ENCODE results near the gene ARAP1.

ARAP1 gene

DNA sequence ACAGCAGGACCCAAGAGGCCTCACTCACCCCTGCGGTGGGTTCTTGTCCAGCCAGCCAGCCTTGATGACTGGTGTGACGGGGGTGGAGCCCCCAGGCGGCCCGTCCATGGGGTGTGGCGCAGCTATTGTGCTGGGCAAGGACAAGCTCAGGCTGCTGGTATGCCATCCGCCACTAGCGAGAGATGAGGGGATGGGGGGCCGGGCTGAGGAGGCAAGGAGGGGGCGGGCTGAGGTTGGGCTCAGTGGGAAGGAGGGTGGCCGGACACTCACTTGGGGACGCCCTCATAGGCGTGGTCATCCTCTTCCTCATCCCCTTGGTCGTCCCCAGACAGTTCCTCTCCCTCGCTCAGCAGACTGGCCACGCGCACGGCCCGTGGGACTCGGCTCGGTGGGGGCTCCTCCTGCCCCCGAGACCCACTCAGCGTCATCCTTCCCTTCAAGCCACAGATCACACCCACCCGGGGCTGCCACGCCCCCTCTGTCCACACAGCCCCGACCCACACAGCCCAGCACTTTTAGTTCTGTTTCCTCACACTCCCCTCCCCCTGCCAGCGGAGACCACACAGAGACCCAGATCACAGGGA is 39.9 kb downstream of the ARAP1 start:
- H3K4me3 ChIP-seq (ENCODE audit: control insufficient read depth, low read depth, low read length): no peak overlapping the region

DNA sequence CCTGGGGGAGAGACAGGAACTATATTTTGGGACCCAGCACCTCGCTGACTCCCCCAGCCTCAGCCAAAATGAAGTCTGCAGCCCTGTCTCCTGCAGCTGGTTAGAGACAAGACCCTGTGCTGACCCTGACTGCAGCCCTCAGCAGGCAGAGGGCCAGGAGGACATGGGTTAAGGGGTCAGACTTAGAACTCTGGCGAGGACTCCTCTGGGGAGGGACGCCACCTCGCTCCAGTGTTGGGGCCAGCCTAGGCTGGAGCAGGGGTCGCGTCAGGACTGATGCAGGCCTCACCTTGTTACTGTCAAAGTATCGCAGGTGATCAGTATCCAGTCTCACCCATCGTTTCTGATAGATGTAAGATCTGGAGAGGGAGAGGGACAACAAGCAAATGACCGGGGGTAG is 41.1 kb downstream of the ARAP1 start:
- no peak for DNase-seq (ENCODE audit: low read depth)
- no peak overlapping the region for H3K4me3 ChIP-seq (ENCODE audit: control insufficient read depth, low read depth, low read length)
- TF ChIP-seq, protein P1, sequence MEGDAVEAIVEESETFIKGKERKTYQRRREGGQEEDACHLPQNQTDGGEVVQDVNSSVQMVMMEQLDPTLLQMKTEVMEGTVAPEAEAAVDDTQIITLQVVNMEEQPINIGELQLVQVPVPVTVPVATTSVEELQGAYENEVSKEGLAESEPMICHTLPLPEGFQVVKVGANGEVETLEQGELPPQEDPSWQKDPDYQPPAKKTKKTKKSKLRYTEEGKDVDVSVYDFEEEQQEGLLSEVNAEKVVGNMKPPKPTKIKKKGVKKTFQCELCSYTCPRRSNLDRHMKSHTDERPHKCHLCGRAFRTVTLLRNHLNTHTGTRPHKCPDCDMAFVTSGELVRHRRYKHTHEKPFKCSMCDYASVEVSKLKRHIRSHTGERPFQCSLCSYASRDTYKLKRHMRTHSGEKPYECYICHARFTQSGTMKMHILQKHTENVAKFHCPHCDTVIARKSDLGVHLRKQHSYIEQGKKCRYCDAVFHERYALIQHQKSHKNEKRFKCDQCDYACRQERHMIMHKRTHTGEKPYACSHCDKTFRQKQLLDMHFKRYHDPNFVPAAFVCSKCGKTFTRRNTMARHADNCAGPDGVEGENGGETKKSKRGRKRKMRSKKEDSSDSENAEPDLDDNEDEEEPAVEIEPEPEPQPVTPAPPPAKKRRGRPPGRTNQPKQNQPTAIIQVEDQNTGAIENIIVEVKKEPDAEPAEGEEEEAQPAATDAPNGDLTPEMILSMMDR (conservative IDR thresholded peaks at IDR 0.05; ENCODE audit: control insufficient read depth, insufficient read depth, low read depth, low read length): no peak

More for the DNA sequence above, 39.9 kb downstream of the ARAP1 start:
- DNase-seq (ENCODE audit: low read depth): peak; percentile 12
- TF ChIP-seq, protein P1 (conservative IDR thresholded peaks at IDR 0.05; ENCODE audit: control insufficient read depth, insufficient read depth, low read depth, low read length): no peak

- H3K4me3 ChIP-seq (ENCODE audit: control insufficient read depth, low read depth, low read length): no peak overlapping the region
- TF ChIP-seq, protein P1 (conservative IDR thresholded peaks at IDR 0.05; ENCODE audit: control insufficient read depth, insufficient read depth, low read depth, low read length): no peak
- no peak for DNase-seq (ENCODE audit: low read depth)
Measured at GRCh38 chr11:72710278-72710677, 41.9 kb downstream of the ARAP1 start.

DNA sequence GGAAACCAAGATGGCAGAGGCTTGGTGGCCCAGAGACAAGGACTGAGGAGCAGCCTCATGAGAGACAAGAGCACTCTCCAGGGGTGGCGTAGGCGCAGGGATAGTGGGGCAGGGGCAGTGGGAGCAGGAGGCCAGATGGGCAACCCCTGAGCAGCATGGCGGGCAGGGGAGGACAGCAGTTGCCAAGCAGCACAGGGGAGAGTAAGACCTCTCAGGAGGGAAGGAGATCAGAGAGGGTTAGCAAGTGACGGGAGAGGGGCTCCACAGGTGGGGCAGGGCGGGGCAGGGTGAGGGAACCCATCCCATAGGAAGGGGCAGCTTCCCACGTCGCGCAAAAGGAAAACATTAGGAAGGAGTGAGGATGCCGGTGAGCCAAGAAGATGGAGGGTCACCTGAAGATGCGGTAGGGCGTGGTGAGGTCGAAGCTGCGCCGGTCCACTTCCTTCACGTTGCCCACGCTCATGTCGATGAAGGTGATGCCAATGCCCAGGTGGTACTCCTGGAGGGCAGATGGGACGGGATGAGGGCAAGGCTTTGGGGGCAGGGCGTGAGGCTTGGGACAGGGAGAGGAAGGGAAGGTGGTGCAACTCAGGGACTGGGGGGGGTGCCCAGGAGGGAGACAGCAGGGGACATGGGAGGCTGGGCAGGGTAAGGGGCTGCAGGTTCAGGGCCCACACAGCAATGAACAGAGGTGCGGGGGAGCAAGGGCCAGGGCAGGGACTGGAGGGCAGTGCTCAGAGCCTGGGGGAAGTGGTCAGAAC is 42.5 kb downstream of the ARAP1 start:
- H3K4me3 ChIP-seq (ENCODE audit: control insufficient read depth, low read depth, low read length): no peak overlapping the region
- TF ChIP-seq, protein P1 (conservative IDR thresholded peaks at IDR 0.05; ENCODE audit: control insufficient read depth, insufficient read depth, low read depth, low read length): no peak
- no peak for DNase-seq (ENCODE audit: low read depth)

- H3K4me3 ChIP-seq (ENCODE audit: control insufficient read depth, low read depth, low read length): no peak overlapping the region
- DNase-seq (ENCODE audit: low read depth): no peak
- TF ChIP-seq, protein P1 (conservative IDR thresholded peaks at IDR 0.05; ENCODE audit: control insufficient read depth, insufficient read depth, low read depth, low read length): no peak
Measured at GRCh38 chr11:72707032-72707431, 45.2 kb downstream of the ARAP1 start.

GRCh38 chr11:72706579-72706978 is 45.6 kb downstream of the ARAP1 start:
- no peak overlapping the region for H3K4me3 ChIP-seq (ENCODE audit: control insufficient read depth, low read depth, low read length)
- TF ChIP-seq, protein P1 (conservative IDR thresholded peaks at IDR 0.05; ENCODE audit: control insufficient read depth, insufficient read depth, low read depth, low read length): no peak
- DNase-seq (ENCODE audit: low read depth): no peak
